Cerebellar nuclear complex (tissue), 1 donor: ENCODE measurements around the gene SAMM50.

ENCODE experiments used
- DNase-seq, 2 experiments: peaks; one replicate each; lab custom pipeline; 2025; lab: John Stamatoyannopoulos, UW

Gene SAMM50

DNA sequence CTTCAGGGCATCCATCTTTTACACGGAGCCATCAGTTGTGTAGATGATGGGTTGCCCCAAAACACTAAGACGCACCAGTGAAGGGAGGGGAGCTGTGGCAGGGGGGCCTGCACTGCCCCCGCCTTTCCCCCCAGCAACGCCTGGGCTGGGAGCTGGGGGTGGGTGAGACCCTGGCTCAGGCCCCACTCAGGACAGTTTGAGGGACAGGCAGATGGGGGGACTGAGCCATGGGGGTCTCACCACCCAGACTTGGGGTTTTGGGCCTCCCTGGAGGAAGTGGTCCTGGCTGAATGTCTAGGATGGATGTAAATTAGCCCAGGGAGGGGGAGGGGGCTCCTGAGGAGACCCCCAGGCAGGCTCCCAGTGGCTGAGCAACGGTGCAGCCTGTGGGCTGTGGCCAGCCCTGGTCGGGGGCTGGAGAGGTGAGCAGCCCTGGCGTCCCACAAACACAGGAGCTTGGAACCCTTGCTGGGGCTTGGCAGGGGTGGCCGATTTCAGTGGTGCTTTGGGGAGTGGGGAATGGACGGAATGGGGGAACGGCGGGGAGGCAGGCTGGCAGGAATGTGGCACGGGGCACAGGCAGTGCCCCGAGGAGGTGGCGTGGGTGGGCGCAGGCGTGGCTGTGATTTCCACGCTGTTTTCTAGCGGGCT lies 74.9 kb downstream of the SAMM50 start:
- DNase-seq: no peak

DNA sequence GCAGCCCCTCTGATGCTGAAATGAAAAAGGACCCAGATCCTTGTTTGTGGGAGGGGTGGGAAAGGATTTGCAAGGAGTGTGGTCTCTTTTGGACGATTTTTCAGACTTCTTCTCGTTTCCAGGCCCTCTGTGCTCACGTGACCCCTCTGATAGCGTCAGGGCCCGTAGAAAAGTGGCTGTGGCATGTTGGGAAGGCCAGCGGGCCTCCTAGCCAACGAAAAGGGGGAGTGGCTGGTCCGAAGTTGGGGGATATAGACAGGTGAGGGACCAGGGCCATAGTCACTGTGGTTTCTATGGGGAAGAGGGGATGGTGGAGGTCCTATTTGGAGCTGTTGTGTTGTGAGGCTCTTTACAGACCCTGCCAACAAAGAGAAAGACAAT lies 75.5 kb downstream of the SAMM50 start:
- DNase-seq: no peak

DNA sequence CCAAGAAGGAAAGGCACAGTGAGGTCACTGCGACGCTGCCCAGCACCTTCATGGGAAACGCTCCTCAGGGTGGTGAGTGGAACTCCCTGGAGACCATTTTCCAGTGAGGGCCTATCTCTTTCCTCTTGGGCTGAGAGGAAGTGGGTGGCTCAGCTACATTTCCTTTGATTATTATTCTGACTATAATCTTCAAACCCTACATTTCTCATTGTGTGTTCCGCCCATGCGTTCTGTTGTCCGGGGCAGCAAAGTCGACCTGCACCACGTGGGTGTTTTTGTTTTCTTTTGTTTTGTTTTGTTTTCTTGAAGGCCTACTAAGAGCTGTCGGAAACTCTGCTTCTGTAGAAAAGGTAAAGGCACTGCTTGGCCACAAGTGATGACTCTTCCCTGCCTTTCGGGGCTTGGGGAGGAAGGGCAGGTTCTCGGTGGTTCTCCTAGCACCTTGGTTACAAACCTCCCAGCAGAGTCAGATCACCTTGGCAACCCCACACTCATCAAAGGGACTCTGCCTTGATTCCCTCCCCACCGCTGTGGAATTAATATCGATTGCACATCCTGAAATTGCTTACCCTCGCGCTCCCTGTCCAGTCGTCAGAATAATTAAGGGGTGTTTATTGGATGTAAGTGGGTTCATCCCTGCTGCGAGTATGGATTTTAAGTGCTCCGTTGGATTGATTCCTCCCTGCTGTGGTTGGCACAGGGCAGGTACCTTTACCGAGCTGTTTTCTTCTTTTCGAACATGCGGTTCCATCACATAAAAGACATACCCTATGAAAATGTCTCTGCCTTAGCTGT lies 76.1 kb downstream of the SAMM50 start:
- no peak for DNase-seq

DNA sequence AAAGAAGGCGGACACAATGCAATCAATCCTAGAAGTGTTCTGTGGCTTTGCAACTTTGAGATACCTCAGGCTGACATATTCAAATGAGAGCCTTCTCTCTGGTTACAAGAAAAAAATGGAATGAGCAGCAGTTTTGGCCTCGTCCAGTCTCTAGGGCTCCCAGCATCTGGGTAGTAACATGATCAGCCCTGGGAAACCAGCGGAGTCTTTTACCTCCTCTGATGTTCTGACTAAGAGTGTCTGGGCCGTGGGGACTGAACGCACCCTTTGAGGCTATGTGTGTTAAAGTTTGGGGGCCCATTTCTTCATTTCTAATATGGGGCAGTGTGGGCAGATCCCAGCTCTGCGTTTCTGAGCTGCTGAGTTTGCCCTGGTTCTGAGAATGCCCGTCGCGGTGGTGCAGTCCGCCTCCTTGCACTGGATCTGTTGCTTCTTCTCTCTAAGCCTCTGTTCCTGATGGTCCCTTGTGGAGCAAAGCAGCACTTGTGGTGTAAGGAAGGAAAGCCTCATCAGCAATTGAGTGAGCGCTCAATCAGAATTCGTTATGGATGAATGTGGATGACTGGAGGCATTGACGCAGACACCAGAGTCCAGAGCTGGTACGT lies 77.0 kb downstream of the SAMM50 start:
- DNase-seq: no peak

DNA sequence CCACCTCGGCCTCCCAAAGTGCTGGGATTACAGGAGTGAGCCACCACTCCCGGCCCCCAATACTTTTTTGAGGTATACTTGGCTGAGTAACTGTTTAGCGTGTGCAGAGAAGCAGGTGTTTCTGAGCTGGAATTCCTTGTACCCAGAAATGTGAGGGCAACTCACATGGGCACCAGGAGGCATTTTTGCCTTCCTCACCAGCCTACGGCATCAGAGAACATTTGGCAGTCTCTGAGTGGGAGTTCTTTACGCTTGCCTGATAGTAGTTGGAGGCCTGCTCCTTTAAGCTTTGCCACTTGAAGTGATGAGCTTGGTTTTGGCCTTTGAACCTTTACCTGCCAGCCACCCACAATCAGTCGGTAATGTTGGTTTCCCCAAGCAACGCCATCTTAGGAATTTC lies 78.0 kb downstream of the SAMM50 start:
- DNase-seq: no peak

DNA sequence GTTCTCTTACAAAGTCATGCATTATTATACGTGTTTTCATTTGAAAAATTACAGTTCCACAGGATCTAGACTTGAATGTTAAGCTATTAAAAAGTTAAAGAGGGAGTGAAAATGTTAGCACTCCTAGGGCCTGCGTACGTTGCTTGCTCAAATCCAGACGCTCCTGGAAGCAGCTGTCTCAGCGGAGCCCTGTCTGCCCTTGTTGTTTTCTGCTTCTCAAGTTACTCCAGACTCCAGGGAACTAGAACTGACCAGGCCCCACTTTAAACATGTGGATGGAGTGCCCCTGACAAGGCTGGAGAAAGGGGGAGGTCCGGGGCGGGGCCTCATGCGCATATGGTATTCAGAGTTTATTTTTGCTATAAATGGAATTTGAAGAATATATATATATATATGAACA lies 78.5 kb downstream of the SAMM50 start:
- DNase-seq: no peak

DNA sequence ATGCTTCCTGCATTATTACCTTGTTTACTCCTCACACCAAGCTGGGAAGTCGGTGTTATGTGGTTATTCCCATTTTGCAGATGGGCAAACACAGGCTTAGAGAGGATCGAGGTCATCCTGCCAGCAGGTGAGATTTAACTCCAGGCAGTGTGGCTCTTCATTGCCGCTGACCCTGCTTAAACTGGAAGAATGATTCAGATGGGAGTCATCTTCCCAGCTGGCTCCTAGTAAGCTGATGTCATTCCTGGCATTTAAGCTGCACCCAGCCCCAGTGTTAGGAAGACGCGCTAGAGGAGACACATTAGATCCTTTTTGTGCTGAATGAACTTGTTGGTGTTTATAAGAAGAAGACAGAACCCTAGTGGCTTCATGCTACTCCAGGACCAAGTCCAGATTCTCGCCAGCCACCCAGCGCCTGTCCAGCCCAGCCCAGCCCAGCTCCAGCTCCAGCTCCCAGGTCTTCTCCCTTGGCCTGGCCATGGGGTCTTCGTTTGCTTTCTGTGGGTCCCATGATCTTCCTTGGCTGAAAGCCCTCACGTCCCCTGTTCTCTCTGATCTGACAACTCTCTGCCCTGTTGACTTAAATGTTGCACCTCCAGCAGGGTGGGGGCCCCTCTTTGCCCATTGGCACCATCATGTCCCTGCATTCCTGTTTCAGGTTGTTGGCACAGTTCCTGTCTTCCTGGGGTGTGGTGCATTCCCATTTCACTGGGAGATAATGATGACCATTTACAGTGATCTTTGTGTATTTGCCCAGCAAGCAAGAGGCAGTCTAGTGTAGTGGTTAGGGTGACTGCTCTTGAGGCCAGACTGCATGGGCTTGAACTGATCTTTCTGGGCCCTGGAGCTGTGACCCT lies 82.5 kb downstream of the SAMM50 start:
- DNase-seq: no peak

DNA sequence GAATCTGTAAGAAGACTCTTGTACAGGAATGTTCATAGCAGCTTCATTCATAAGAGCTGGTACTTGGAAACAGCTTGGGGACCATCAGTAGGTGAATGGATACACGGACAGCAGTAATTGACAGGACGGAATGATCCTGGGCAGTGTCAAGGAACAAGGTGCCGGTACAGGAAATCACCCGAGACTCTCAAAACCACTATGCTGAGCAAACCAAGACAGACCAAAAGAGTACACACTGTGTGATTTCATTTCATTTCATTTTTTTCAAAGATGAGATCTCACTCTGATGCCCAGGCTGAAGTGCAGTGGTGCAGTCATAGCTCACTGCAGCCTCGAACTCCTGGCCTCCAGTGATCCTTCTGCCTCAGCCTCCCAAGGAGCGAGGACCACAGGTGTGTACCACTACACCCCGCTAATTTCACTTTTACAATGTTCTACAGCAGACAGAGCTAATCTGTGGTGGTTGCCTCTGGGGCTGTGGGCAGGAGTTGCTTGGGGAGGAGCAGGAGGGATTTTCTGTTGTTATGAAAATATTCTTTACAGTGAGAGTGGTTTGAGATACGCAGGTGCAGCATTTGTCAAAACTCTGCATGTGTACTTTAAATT lies 84.4 kb downstream of the SAMM50 start:
- DNase-seq: no peak

DNA sequence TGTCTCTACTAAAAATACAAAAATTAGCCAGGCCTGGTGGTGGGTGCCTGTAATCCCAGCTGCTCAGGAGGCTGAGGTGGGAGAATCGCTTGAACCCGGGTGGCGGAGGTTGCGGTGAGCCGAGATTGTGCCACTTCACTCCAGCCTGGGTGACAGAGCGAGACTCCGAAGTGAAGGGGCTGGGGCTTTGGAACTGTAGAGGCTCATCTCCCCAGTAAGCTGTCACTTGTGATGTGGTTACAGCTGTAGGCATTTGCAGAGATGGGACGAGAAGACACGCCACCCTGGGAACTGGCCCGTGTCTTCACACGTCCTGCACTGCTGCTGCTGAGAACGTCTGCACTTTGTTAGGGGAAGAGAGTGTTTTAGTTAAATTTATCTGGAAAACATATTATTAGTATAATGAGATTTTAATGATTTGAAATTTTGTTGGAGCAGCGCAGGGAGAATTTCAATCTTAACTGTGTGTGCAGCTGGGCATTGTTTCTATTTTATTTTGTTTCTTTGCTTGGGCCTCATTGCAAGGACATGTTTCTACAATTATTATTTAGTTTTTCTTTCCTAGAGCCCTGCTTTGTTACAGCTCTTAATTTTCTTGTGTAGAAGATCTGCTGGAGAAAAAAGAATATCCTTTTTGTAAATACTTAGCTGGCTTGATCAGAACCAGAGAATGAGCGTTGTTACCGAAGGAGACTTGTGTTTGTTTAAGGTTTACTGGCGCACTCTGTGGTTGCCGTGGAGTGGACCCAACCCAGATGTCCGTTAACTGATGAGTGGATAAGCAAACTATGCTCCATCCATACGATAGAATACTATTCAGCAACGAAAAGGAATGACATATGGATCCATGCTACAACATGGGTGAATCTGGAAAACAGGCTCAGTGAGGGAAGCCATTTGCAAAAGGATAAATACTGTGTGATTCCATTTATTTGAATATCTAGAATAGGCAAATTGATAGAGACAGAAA lies 87.3 kb downstream of the SAMM50 start:
- no peak for DNase-seq

DNA sequence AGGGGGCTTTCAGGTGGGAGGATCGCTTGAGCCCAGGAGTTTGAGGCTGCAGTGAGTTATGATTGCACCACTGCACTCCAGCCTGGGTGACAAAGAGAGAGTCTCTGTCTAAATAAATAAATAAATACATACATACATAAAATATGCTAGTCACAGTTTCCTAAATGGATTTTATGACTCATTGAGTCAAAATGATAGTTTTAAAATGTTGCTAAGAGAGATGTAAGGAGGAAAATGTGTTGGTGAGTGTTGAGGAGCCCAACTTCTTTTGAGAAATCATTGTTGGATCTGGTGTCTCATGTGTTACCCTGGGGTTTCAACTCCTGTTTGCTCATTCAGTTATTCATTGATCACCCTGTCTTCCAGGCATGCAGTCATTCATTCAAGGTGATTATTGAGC lies 89.9 kb downstream of the SAMM50 start:
- no peak for DNase-seq
